Testis (tissue), 2 donors: ENCODE data around the gene LRP8.

Experiments
- POLR2A ChIP-seq: fragments of 450-650 bp; IDR thresholded peaks from one replicate; pipeline ENCODE4 v1.6.1; 2017; ENCODE audit warnings: antibody characterized with exemption, mild to moderate bottlenecking, moderate library complexity
- TF ChIP-seq, protein P1 (sequence below), 3 experiments: fragments of 450-650 bp in 2 of 3; fragments of 200-600 bp in 1 of 3; sonication (generic) in 1 of 3; IDR thresholded peaks; one replicate each; pipeline ENCODE4 v1.5.1; 2016 to 2019; ENCODE audit warnings: antibody characterized with exemption in 3 of 3, mild to moderate bottlenecking in 2 of 3, moderate library complexity in 1 of 3

DNA sequence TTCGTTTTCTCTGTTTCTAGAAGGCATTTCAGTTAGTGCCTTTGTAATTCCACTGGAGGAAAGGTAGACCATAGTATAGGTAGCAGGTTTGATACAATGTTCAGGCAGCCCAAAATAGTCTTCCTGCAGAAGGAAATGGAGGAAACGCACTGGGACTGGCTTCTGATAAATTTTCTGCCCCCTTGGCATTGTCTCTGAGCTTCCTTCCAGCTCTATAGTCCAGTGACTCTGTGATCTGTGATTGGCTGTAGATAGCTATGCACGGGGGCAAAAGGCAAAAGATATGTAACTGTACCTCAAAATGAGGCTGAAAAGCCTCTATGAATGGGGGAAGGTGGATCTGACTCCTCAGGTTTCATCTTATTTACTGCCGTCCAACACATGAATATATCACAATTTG is 83.7 kb downstream of the LRP8 start:
- TF ChIP-seq, protein P1, sequence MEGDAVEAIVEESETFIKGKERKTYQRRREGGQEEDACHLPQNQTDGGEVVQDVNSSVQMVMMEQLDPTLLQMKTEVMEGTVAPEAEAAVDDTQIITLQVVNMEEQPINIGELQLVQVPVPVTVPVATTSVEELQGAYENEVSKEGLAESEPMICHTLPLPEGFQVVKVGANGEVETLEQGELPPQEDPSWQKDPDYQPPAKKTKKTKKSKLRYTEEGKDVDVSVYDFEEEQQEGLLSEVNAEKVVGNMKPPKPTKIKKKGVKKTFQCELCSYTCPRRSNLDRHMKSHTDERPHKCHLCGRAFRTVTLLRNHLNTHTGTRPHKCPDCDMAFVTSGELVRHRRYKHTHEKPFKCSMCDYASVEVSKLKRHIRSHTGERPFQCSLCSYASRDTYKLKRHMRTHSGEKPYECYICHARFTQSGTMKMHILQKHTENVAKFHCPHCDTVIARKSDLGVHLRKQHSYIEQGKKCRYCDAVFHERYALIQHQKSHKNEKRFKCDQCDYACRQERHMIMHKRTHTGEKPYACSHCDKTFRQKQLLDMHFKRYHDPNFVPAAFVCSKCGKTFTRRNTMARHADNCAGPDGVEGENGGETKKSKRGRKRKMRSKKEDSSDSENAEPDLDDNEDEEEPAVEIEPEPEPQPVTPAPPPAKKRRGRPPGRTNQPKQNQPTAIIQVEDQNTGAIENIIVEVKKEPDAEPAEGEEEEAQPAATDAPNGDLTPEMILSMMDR (IDR thresholded peaks at IDR 0.05), result no peak
- TF ChIP-seq POLR2A, result no peak
